Body of pancreas (tissue), 4 donors: ENCODE measurements around the gene COL12A1. TPM values are rescaled to one million over a fixed set of nuclear protein-coding genes. Genes with fewer than 3 reads are reported as not detected.
A peak's percentile ranks its signal among the peaks of the same experiment; 100 is the strongest.

Experiments used
- ATAC-seq: fragments of 150-250 bp; one replicate; pipeline ENCODE4 v1.9.1; 2016
- DNase-seq, 4 donors: peaks; one replicate each; pipeline ENCODE4 v3.0.0-alpha.2; 2019
- H3K27ac ChIP-seq, 4 donors: fragments of 200-600 bp; sonication (generic); 1 replicate in 3 of 4; 2 replicates in 1 of 4; pipeline versions ENCODE4 v1.5.1 to v1.6.1; 2016 to 2019; ENCODE audit warnings: mild to moderate bottlenecking in 1 of 4, mixed read lengths in 1 of 4, moderate library complexity in 1 of 4
- H3K27me3 ChIP-seq, 2 donors: fragments of 200-600 bp; sonication (generic); one replicate each; pipeline ENCODE4 v1.6.0; 2016; ENCODE audit warnings: mild to moderate bottlenecking in 1 of 2
- H3K36me3 ChIP-seq, 2 donors: fragments of 200-600 bp; sonication (generic); replicated peaks in 1 of 2; 2 replicates each; pipeline ENCODE4 v1.5.1; 2016; ENCODE audit warnings: low read depth in 2 of 2; ENCODE audit not compliant: insufficient read depth in 1 of 2
- H3K4me1 ChIP-seq: fragments of 200-600 bp; sonication (generic); one replicate; pipeline ENCODE4 v1.6.0; 2016
- H3K4me3 ChIP-seq, 2 donors: fragments of 200-600 bp; sonication (generic); 1 replicate in 1 of 2; 2 replicates in 1 of 2; pipeline ENCODE4 v1.5.1; 2016 to 2019
- H3K9me3 ChIP-seq, 3 donors: fragments of 200-600 bp; sonication (generic); 1 replicate in 2 of 3; 2 replicates in 1 of 3; pipeline ENCODE4 v1.5.1; 2016
- POLR2A ChIP-seq, 3 donors: fragments of 450-650 bp; IDR thresholded peaks; one replicate each; pipeline ENCODE4 v1.6.1; 2016; ENCODE audit warnings: antibody characterized with exemption in 3 of 3, mild to moderate bottlenecking in 2 of 3
- WGBS, 2 donors: methylation state at CpG; one replicate each; pipeline ENCODE4 v1.1.5; 2017; 5-methylcytosine and 5-hydroxymethylcytosine counted together
- intact Hi-C: fragments of 100-400 bp; cut with DNase I; formaldehyde crosslinking; loops from one replicate; pipeline ENCODE4 v1.15.1; 2023
- total RNA-seq, 2 donors: library from RNA; depleted of rRNA; stranded (reverse); fragments of >200 nt; gene quantifications; one replicate each; pipeline ENCODE4 v1.1.0, GENCODE V29; 2016
- TF ChIP-seq, protein P1 (sequence below), 7 experiments: fragments of 450-650 bp in 4 of 7; fragments of 200-600 bp in 3 of 7; sonication (generic) in 3 of 7; IDR thresholded peaks; one replicate each; pipeline ENCODE4 v1.5.1; 2016 to 2019; ENCODE audit warnings: antibody characterized with exemption in 7 of 7

COL12A1 gene
- total RNA-seq, 2 donors from 2014 or later, result 34.0 to 35.3 TPM

DNA sequence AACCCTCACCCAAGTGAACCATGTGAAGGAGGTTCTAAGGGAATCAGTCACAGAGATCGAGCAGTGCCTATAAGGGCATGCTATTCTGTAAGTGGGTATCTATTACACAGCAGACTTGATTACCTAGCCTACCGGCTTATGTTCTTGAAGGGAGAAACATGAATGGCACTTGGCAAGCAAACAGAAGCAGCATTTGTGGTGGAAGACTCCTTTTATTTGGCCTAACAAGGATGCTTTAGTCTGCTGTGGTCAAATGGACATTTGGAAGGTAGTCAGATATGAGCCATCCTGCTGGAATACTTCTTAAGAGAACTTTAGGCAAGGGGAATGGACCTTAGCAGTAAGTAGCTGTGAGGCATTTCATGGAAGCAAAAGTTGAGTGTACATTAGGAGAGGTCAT lies 126.3 kb downstream of the COL12A1 start:
- Histone ChIP-seq H3K4me1 (no peaks in the 10 kb centered on the region), H3K27me3 (no peaks in the 10 kb centered on the region), H3K36me3 (no peaks in the 10 kb centered on the region), H3K4me3 (no peak overlapping the region), H3K27ac (no peak overlapping the region), H3K9me3 (no peaks in the 10 kb centered on the region)
- ATAC-seq (no peak), DNase-seq (no peak)
- 83 to 85% methylated on average over 2 of the region's 2 CpGs for WGBS, 2 donors
- no peak for TF ChIP-seq POLR2A (IDR thresholded peaks at IDR 0.05)
- TF ChIP-seq, protein P1, sequence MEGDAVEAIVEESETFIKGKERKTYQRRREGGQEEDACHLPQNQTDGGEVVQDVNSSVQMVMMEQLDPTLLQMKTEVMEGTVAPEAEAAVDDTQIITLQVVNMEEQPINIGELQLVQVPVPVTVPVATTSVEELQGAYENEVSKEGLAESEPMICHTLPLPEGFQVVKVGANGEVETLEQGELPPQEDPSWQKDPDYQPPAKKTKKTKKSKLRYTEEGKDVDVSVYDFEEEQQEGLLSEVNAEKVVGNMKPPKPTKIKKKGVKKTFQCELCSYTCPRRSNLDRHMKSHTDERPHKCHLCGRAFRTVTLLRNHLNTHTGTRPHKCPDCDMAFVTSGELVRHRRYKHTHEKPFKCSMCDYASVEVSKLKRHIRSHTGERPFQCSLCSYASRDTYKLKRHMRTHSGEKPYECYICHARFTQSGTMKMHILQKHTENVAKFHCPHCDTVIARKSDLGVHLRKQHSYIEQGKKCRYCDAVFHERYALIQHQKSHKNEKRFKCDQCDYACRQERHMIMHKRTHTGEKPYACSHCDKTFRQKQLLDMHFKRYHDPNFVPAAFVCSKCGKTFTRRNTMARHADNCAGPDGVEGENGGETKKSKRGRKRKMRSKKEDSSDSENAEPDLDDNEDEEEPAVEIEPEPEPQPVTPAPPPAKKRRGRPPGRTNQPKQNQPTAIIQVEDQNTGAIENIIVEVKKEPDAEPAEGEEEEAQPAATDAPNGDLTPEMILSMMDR (IDR thresholded peaks at IDR 0.05), result no peak
- intact Hi-C loops, result no loop called here

DNA sequence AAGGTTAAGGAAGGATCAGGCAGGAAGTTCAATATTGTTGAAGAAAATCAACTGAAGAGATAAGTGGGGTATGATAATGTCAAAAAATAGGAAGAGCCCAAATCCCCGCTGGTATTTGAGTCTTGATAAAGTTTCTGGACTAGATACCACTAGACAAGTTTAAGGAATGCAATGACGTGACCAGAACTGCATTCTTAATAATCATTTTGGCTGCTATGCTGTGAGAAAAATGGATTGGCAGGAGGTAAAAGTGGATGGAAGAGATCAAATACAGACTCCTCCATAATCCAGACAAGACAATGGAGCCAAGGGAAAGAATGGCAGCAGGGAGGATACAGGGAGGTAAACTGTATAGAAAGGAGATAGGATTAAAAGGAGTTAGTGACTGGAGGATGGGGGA lies 128.2 kb downstream of the COL12A1 start:
- Histone ChIP-seq H3K9me3 (no peaks in the 10 kb centered on the region), H3K4me3 (no peak overlapping the region), H3K27ac (no peak overlapping the region), H3K4me1 (no peaks in the 10 kb centered on the region), H3K36me3 (no peaks in the 10 kb centered on the region), H3K27me3 (no peaks in the 10 kb centered on the region)
- no peak for ATAC-seq
- DNase-seq, result no peak
- TF ChIP-seq, protein P1 (IDR thresholded peaks at IDR 0.05), result no peak
- no peak for TF ChIP-seq POLR2A (IDR thresholded peaks at IDR 0.05)
- intact Hi-C loops, result no loop called here
- WGBS, 2 donors, result 48 to 60% methylated on average over 2 of the region's 2 CpGs

DNA sequence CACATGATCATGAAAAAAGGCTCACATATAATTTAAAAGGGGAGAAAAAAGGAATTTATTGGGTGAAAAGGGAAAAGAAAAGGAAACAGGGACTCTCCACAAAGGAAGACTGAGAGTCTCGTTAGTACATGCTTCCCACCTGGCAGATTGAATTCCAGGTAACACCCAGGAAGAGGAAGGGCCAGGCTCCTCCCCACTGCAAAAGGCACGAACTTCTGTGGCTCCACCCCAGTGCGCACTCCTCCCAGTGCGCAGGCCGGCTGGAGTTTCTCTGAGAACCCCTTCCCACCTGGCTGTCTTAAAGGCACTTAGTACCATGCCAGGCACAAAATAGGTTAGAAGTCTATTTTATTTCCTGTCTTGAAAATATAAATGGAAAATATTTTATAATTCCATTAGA lies 129.8 kb downstream of the COL12A1 start:
- intact Hi-C loops, result no loop called here
- Histone ChIP-seq H3K4me1 (no peaks in the 10 kb centered on the region), H3K27me3 (no peaks in the 10 kb centered on the region), H3K9me3 (no peaks in the 10 kb centered on the region), H3K27ac (no peak overlapping the region), H3K36me3 (no peaks in the 10 kb centered on the region), H3K4me3 (no peak overlapping the region)
- 91 to 97% methylated on average over 5 of the region's 5 CpGs for WGBS, 2 donors
- TF ChIP-seq POLR2A (IDR thresholded peaks at IDR 0.05), result no peak
- TF ChIP-seq, protein P1 (IDR thresholded peaks at IDR 0.05), result no peak
- ATAC-seq (no peak), DNase-seq (no peak)

DNA sequence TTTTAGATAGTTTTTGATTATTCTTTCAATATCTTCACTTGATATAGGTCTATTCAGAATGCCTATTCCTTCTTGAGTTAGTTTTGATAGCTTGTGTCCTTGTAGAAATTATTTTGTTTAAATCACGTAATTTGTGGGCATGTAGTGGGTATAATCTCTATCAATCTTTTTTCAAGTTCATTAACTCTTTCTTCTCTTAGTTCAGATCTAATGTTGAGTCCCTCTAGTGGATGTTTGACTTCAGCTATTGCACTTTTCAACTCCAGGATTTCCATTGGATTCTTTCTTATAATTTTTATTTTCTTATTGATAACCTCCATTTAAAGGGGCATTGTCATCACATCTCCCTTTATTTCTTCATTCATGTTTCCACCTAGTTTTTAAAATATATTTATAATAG lies 135.6 kb downstream of the COL12A1 start:
- no peak for DNase-seq
- intact Hi-C loops, result no loop called here
- no peaks in the 10 kb centered on the region for H3K36me3 ChIP-seq
- H3K27ac ChIP-seq, result no peak overlapping the region
- TF ChIP-seq, protein P1 (IDR thresholded peaks at IDR 0.05), result no peak
- no peak for TF ChIP-seq POLR2A (IDR thresholded peaks at IDR 0.05)
- no peak overlapping the region for H3K4me3 ChIP-seq
- WGBS, 2 donors, result 64 to 75% methylated on average over 1 of the region's 1 CpG
- no peaks in the 10 kb centered on the region for H3K27me3 ChIP-seq
- no peak for ATAC-seq
- no peaks in the 10 kb centered on the region for H3K9me3 ChIP-seq
- no peaks in the 10 kb centered on the region for H3K4me1 ChIP-seq

DNA sequence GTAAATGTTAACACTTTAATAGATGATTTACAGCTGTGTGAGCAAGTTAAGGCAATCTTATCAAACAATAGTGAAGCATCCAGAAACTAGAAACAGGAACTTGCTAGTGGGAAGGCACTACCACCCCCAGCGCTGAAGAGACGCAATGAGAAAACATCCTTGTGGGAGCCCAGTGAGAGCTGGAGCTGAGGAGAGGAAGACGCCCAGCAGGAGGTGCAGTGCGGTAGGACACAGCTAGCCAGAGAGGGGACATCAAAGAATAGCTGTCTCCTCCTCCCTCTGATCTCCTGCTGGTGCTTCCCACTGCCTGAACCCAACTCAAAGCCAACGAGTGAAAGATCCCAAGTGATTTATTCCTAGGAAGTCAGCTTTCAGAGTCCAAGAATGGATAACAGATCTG lies 140.3 kb downstream of the COL12A1 start:
- TF ChIP-seq, protein P1 (IDR thresholded peaks at IDR 0.05), result no peak
- 34 to 45% methylated on average over 5 of the region's 5 CpGs for WGBS, 2 donors
- DNase-seq (peak in 1 of 4 donors; percentile 20), ATAC-seq (no peak)
- Histone ChIP-seq H3K27ac (no peak overlapping the region), H3K4me1 (no peaks in the 10 kb centered on the region), H3K4me3 (no peak overlapping the region), H3K9me3 (no peaks in the 10 kb centered on the region), H3K27me3 (no peaks in the 10 kb centered on the region), H3K36me3 (no peaks in the 10 kb centered on the region)
- intact Hi-C loops, result no loop called here
